Measurements from ENCODE around the gene RAB11FIP3.
A peak's percentile ranks its signal among the peaks of the same experiment; 100 is the strongest.
"Not testable (repeated sequence)": the region's sequence is repeated elsewhere in the genome, so short reads cannot be mapped to it uniquely, and the experiment has no call there.

The RAB11FIP3 gene, protein sequence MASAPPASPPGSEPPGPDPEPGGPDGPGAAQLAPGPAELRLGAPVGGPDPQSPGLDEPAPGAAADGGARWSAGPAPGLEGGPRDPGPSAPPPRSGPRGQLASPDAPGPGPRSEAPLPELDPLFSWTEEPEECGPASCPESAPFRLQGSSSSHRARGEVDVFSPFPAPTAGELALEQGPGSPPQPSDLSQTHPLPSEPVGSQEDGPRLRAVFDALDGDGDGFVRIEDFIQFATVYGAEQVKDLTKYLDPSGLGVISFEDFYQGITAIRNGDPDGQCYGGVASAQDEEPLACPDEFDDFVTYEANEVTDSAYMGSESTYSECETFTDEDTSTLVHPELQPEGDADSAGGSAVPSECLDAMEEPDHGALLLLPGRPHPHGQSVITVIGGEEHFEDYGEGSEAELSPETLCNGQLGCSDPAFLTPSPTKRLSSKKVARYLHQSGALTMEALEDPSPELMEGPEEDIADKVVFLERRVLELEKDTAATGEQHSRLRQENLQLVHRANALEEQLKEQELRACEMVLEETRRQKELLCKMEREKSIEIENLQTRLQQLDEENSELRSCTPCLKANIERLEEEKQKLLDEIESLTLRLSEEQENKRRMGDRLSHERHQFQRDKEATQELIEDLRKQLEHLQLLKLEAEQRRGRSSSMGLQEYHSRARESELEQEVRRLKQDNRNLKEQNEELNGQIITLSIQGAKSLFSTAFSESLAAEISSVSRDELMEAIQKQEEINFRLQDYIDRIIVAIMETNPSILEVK

DNA sequence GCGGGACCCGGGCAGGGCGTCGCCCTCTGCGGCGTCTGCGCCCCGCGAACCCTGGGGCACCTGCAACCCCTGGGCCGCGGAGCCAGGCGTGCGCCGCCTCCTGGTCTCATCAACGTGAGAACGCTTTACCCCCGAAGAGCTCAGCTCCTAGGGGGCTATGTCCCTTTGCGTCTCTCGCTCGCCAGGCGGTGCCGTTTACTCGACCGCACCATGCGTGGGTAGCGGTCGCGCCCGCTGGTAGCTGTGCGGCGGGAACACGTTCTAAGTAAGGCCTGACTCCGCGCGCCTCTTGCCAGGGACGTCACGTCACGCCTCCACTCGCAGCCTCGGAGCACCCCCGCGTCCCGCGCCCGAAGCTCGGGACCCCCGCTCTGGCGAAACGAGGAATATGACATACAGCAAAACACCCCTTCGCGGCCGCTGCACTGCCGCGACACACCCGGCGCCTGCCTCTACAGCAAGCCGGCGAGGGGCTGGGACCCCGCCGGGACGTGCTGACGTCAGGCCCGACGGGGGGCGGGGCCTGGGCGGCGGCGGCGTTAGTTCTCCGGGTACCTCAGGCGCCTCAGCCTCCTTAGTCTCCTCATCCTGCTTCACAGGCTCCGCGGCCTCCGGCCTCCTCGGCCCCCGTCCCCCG is at the start of gene RAB11FIP3:
Gene RAB11FIP3, plus strand, starts transcription at position 568 of the 637 bp plus-strand sequence. CDS start 358 bp downstream, outside the sequence.
- ATAC-seq = peak; percentile 93 to 97

DNA sequence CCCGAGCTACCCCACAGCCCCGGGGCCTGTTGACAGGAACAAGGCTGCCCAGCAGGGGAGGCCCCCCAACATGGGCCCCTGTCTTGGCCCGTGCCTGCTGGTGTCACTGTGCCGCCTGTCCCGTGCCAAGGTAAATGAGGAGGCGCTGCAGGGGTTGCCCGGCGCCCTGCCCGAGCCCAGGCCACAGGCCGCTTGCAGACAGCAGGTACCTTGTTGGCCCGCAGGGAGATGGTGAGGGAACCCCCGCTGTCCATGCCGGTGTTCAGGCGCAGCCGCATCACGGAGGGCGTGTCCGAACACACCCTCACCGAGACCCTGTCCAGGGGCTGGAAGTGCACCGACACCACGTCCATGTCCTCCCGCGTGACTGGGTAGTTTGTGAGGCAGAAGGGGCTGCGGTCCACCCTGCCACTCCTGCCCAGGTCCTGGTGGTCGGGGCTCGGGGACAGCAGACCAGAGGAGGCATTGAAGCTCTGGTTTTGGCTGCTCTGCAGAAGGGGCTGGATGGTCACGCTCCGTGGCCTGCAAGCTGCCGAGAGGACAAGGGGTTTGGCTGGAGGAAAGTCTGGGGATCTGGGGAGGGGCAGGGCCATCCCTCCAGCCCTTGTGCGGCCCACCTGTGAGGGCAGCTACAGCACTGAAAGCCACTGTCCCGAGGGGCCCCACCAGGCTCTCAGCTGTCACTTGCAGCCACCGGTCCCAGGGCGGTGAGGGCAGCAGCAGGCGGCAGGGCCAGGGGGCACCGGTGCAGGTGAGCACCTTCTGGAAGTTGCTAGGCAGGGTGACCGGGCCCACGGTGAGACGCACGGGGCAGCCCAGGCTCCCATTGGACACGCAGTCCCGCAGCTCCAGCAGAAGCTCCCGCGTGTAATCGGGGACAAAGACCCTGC is 49.3 kb upstream of the RAB11FIP3 start:
- ATAC-seq = no peak

DNA sequence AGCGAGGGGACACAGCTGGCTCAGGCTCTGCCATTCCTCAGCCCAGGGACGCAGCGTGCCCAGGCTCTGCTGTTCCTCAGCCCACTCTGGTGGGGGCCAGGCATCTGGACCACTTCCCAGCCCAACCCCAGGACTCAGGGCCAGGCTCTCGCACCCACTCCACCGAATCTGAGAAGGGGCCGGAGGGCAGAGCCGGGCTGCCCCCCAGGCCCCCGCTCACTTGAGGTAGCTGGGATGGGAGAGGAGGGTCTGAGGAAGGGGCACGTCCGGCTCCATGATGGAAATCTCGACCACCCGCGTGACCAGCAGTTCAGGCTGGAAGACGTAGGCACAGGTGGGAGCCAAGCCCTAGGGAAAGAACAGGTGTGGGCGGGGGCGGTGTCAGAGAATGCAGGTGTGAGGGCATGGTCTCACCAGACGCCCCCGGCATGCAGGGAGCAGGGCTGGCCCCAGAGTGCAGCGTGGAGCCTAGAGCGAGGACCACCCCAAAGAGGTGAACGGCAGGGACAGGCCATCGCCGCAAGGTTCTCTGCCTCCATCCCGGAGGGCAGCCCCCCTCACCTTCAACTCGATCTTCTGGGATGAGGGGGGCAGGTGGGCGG is 48.5 kb upstream of the RAB11FIP3 start:
- no peak for ATAC-seq

DNA sequence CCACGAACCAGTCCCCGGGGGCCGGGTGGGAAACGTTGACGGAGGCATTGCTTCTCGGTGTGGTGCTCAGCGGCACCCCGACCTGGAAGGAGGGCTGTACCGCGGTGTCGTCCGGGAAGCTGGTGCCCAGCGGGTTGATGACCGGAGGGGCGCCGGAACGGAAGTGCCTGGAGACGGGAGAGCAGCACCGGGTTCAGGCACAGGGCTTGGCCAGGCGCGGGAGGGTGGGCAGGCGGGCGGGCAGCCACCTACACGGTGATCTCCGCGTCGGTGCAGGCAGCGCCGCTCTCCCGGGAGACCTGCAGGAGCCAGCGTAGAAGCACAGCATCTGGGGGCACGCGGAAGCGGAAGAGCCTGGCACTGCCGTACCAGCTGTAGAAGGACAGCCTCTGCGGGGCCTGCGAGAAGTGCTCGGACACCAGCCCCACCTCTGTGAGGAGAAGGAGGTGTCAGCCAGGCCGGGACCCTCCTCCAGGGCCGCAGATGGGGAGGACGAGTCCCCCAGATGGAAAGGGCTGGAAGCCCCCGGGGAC is 48.0 kb upstream of the RAB11FIP3 start:
- ATAC-seq = no peak

DNA sequence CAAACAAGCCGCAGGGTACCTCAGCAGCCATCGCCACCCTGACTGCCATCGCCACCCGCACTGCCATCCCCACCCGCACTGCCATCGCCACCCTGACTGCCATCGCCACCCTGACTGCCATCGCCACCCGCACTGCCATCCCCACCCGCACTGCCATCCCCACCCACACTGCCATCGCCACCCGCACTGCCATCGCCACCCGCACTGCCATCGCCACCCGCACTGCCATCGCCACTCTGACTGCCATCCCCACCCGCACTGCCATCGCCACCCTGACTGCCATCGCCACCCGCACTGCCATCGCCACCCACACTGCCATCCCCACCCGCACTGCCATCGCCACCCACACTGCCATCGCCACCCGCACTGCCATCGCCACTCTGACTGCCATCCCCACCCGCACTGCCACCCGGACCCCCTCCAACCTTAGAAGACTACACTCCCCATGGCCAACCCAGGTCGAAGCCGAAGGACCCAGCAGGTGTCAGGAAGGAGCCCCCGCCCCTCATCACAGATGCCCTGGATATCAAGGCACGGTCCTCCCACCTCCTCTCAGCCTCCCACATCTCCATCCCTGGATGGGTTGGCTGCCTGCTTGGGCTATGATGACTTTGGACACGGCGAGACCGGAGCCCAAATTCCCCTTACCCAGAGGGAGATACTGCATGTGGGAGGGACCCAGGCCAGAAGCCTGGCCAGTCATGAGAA is 47.2 kb upstream of the RAB11FIP3 start:
- ATAC-seq = not testable (repeated sequence)

DNA sequence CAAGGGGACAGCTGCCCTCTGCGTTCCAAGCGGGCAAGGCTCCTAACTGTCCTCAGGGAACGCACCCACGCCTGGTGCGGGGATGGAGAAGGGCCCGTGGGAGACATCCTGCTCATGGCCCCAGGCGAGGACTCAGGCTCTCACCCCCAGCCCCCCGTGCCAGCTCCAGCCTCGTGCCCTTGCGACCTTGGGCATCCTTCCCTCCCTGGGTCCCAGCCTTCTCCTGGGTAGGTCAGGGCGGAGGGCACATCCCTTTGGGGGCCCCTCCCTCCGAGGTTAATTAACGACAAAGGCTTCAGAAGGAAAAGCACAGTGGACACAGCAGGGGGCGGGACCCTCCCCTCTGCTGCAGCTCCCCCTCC is 46.6 kb upstream of the RAB11FIP3 start:
- no peak for ATAC-seq

DNA sequence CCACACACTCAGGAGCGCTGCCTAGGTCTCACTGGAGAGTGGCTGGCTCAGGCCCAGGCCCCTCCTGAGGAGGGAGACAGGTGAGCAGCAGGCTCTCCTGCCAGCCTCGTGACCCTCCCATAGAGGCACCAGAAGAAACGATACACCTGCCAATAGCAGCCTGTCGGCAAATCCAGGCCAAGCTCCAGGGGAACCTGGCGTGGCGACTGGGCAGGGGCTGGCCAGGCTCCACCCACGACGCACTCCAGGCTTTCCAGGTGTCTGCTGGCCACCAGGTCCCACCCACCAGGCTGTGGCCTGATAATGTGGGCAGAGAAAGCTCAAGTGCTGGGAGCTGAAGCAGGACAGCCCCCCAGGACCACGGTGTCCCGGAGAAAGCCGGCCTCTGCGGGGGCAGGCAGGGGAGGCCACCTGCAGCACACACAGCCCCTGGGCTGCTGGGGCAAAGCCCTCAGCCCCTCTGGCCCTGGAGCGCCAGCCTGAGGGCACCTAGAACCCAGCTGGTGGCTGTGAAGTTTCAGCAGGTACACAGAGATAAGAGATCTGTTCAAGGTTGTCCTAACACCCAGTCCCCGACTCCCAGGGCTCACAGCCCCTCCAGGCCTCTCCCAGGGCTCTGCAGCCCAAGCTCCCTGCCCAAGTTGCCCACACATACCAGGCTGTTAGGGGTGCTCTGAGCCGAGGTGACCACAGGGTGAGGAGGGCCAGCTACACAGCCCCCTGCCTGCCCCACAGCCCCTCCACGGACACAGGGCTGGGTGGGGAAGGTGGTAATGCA is 46.1 kb upstream of the RAB11FIP3 start:
- no peak for ATAC-seq

DNA sequence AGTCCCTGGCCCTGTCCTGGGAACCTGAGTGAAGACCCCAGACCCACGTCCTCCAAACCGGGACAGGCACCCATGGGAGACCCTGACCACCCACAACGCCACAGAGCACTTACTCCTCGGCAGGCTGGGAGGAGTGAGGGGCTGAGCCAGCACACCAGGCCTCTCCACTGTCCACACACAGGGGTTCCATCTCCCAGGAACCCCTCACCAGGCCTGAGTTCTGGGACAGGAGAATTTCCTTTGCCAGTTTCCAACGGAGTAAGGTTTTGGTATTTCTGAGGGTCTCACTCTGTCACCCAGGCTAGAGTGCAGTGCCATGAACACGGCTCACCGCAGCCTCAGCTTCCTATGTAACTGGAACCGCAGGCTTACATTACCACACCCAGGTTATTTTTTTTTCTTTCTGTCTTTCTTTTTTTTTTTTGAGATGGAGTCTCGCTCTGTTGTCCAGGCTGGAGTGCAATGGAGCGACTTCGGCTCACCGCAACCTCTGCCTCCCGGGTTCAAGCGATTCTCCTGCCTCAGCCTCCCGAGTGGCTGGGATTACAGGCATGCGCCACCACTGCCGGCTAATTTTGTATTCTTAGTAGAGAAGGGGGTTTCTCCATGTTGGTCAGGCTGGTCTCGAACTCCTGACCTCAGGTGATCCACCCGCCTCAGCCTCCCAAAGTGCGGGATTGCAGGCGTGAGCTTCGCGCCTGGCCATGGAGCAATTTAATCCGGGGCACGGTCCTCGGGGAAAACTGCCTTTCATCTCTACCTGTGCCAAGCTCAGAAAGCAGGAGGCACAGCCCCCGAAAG is 45.3 kb upstream of the RAB11FIP3 start:
- no peak for ATAC-seq

DNA sequence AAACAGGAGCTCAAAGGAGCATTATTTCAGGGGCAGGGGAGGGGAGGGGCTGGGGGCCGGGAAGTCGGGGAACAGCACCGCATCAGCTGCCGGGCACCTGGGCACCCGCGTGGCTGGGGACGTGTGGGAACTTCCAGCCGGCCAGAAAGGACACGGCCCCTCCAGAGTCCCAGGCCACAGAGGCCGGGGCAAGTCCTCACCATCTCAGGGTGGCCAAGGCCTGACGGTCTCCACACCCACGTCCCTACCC is 44.8 kb upstream of the RAB11FIP3 start:
- ATAC-seq = no peak

DNA sequence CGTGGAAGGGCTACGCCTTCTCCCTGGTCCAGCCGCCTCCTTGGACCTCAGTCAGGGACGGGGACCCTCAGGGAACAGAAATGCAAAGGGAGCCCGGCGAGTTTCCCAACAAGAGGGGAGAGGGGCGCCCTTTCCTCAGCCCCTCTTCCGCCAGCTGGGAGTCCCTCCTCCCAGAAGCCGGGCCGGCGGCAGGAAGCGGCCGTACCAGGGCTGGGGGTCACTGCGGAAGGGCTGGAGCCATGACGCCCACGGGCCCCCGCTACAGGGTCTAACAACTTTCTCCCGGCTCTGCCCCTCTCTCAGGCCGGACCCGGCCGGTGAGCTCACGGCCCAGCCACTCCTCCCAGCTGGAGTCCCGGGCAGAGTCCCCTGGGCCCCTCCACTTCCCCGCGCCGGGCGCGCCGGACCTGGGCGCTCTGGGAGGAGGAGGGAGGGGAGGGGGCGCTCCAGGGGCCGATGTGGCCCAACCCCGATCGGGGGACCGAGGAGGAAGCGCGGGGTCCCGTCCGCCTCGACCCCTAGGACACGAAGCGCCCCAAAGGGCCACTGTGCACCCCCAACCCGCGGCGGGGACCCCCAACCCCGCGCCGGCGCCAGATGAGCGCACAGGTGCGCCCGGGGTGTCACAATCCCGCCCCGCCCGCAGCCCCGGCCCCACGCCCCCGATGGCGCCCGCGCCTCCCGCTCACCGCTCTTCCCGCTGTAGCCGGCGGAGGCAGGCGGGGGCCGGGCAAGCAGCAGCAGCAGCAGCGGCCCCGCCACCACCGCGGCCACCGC is 44.2 kb upstream of the RAB11FIP3 start:
- ATAC-seq = peak; percentile 22 to 42

DNA sequence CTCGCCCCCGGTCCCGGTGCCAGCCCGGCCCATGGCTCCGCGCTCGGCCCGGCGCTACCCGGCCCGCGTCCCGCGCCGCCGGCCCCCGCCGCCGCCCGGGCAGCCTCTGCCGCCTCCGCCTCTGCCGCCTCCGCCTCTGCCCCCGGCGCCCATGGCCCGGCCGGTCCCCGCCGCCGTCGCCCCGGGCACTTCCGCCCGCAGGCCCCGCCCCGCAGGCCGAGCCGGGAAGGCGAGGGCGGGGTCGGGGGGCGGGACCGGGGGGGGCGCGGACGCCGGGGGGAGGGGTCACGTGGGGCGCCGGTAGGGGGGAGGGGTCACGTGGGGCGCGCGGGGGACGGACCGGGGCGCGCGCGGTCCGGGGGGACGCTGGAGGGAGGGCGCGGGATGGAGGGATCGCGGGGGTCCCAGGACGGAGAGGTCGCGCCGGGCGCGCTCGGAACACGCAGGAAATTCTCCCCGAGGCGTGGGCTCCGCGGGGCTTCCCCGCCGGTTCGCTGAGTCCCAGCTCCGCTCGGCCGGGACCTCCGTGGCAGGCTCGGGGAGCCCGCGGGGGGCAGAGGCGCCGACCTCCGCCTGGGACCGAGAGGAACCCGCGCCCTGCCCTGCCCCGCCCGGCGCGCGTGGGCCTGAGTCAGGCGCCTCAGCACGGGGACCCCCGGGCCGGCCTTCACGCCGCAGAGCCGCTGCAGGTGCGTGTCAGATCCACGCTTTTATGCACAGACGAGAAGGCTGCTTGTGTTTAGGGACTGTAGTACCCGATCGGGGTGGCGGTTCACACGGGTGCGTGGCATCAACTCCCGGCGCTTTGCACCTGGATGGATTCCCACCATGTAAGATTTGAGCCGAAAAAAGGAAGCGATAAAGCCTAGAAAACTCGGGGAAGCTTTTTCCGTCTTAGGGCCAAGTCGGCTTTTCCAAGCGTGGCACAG is 43.4 kb upstream of the RAB11FIP3 start, which contains the start of gene PGAP6:
Gene PGAP6, minus strand, starts transcription at position 190 of the 929 bp plus-strand sequence. Its CDS starts 157 bp downstream, at position 33.
- ATAC-seq = peak; percentile 67 to 73

DNA sequence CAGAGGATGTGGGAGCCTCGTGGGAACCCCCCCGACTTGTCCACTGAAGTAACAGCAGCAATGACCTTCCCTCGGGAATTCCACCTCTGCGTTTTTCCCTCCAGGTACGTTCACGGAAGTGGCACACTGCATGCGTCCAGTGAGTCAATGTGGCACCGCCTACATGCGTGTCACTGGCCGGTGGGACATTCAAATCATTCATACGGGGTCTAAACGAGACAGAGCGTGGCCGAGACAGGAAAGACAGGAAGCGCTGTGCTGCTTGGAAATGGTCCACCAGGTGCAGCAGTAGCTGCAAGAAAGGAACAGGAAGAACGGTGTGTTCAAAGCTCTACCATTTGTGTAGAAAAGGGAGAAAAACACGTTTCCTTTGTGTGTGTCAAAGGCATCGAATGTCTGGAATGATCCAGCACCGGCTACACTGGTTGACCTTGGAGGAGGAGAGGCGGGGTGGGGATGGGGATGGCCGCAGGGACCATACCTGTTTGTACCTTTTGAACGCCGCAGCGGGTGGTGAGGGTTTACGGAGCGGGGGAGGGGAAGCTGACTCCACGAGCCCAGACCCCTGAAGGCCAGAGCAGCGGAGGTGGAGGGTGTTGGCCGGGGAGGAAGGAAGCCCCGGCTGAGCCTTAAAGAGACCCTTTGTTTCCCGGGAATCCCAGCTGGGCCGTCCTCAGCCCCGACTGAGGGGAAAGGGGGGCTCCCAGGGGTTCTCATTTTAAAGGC is 42.0 kb upstream of the RAB11FIP3 start:
- peak; percentile 41 to 62 for ATAC-seq

DNA sequence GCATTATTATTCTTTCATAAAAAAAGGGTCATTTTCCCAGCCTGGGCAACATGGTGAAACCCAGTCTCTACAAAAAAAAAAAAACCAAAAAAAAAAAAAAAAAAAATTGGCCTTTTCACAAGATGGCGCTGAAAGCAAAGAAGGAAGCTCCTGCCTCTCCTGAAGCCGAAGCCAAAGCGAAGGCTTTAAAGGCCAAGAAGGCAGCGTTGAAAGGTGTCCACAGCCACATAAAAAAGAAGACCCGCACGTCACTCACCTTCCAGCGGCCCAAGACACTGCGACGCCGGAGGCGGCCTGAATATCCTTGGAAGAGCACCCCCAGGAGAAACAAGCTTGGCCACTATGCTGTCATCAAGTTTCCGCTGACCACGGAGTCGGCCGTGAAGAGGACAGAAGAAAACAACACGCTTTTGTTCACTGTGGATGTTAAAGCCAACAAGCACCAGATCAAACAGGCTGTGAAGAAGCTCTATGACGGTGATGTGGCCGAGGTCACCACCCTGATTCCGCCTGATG is 38.8 kb upstream of the RAB11FIP3 start:
- ATAC-seq = no peak

DNA sequence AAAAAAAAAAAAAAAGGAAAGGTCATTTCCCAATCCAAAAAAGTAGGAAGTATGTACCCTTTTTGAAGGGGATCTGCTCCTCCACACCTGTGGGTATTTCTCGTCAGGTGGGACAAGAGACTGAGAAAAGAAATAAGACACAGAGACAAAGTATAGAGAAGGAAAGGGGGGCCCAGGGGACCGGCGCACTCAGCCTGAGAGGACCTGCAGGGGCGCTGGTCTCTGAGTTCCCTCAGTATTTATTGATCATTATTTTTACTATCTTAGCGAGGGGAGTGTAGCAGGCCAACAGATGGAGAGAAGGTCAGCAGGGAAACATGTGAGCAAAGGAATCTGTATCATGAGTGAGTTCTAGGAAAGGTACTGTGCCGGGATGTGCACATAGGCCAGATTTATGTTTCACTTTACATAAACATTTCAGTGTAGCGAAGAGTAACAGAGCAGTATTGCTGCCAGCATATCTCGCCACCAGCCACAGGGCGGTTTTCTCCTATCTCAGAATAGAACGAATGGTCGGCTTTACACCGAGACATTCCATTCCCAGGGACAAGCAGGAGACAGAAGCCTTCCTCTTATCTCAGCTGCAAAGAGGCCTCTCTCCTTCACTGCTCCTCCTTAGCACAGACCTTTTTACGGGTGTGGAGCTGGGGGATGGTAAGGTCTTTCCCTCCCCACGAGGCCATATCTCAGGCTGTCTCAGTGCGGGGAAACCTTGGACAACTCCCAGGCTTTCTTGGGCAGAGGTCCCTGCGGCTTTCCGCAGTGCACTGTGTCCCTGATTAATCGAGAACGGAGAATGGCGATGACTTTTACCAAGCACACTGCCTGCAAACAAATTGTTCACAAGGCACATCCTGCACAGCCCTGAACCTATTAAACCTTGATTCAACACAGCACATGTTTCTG is 37.4 kb upstream of the RAB11FIP3 start:
- not testable (repeated sequence) for ATAC-seq

DNA sequence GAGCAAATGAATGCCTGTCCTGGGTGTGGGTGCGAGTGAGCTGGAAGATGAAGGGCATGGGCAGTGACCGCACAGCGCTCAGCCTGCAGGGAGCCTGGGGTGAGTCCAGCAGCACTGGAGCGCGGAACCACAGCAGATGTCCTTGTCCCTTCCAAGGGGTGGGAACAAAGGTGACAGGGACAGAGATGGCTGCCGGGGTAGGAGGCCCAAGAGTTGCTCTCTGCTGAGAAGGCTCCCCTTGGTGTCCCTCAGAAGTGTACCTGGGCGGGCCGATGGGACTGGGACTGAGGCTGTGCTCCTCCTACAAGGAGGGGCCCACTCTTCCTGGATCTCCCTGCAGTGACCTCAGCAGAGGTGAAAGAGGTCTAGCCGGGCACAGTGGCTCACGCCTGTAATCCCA is 36.1 kb upstream of the RAB11FIP3 start:
- no peak for ATAC-seq

Measured in activated CD4-positive, CD25-positive, alpha-beta regulatory T cell treated with anti-CD3 and anti-CD28 coated beads, Interleukin-2, amount 50 U/mL, for 24 hours (primary cell).